Measurements from ENCODE around the gene CMTM5.
"Not testable (repeated sequence)": the region's sequence is repeated elsewhere in the genome, so short reads cannot be mapped to it uniquely, and the experiment has no call there.

CMTM5 gene

DNA sequence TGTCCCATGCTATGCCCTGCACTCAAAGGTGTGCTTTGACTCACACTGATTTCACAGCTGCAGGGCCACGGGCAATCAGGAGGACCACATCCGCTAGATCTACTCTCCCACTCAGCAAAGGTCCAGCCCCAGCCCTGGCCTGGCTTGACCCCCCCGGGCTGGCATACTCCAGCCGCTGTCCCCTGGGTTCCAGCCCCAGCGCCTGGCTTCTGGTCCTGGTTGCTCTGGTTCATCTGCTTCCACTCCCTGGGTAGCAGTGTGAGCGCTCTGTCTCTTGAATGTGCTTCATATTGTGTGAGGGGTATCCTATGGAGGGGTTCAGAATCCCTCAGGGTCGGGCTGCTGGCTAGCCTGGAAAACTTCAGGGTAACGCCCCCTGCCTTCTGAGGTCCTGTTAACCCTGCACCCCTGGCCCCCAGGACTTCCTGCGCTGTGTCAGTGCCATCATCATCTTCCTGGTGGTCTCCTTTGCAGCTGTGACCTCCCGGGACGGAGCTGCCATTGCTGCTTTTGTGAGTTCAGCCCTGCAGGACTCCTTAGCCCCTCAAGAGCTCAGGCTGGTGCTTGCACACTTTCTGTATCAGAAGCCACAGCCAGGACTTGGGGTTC, 1.9 kb downstream of the CMTM5 start:
- DNase-seq (ENCODE audit: low read depth in 4 of 4, low spot score in 1 of 4) = no peak

DNA sequence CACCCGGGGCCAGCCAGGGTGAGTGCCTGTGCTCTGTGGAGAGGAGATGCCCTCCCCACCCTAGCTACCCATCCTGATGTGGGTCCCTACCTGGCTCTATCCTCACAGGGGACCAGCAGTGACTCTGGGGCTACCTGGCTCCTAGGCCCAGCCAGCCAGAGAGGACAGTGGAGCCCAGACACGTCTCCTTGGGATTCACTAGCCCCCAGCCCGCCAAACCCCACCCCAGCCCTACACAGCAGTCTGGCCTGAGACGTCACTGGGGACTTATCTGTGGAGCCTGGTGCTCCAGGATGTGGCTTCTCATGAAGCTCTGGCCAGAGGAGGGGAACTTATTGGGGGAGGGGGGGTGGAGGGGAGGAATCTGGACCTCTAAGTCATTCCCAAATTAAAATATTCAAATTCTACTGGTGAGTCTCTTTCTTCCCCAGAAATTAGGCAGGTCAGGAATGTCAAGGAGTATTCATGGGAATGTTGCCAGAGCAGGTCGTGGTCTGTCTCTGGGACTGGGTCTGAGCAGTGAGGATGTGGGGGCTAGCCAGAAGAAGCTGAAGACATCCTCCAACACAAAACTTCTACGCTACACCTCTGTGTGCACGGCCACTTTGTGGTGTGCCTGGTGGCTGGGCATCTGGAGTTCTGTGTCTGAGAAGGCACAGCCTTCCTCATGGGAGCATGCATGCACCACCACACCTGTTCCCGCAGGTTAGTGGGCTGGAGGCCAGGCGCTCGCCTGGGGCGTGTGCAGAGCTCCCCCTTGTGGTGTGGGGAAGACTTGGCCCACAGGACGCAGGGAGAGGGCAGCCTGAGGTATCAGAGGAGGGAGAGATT, 2.7 kb downstream of the CMTM5 start:
- peak; percentile 38 to 54 (median 42) for DNase-seq (ENCODE audit: low read depth in 4 of 4, low spot score in 1 of 4)

DNA sequence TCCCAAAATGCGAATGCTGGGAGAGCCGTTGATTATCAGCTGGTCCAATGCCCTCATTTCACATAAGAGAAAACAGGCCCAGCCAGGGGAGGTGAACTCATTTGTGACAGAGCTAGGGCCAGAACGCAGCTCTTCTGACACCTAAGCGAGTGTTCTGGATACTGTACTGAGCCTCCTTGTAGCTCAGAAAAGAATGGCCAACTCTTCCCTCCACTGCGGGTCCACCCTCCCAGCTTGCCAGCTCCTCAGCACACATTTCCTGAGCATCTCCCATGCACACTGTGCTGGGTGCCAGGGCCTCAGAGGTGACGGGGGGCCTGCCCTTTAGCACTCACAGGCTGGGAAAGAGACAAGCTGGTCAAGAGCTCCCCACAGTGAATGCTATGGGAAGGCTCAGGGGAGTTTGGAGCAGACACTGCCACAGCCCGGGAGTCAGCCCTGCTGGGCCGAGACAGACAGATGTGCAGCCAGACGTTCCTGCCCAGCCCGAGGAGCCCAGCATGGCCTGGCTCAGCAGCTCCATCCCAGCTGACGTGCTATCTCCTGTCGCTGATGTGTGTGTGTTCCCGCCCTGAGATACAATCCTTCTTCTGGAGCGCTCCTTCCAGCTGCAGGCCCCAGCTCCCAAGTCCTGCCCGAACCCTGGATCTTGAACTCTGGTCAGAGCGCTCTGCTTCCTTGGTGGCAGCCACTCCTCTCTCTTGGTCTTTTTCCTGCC, 3.5 kb downstream of the CMTM5 start:
- no peak for DNase-seq (ENCODE audit: low read depth in 4 of 4, low spot score in 1 of 4)

- DNase-seq (ENCODE audit: low read depth in 4 of 4, low spot score in 1 of 4) = no peak
Observed at GRCh38 chr14:23380976-23381375, 4.1 kb downstream of the CMTM5 start.

DNA sequence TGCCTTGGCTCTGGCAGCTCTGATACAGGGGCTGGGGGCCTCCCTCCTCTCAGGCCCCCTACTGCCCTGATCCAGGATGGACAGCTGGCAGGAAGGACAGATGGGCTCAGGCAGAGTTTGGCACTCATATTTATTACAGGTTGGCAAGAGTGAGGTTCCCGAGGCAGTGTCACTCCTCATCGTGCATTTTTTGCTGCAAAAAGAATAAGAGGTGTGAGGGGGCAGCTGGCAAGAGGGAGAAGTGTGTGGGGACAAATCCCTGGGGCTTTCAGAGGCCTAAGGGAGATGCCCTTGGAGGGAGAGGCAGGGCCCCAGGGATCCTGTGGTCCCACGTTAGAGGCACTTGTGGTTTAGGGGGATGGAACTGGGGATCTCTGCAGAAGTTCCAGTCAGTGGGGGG, 5.0 kb downstream of the CMTM5 start:
- DNase-seq (ENCODE audit: low read depth in 4 of 4, low spot score in 1 of 4) = no peak

GRCh38 chr14:23382276-23382675, 5.4 kb downstream of the CMTM5 start:
- no peak for DNase-seq (ENCODE audit: low read depth in 4 of 4, low spot score in 1 of 4)

- no peak for DNase-seq (ENCODE audit: low read depth in 4 of 4, low spot score in 1 of 4)
Observed at GRCh38 chr14:23382731-23383440, 6.0 kb downstream of the CMTM5 start.

GRCh38 chr14:23384364-23385080, 7.7 kb downstream of the CMTM5 start:
- no peak for DNase-seq (ENCODE audit: low read depth in 4 of 4, low spot score in 1 of 4)

GRCh38 chr14:23385244-23385641, 8.4 kb downstream of the CMTM5 start:
- no peak for DNase-seq (ENCODE audit: low read depth in 4 of 4, low spot score in 1 of 4)

- no peak for DNase-seq (ENCODE audit: low read depth in 4 of 4, low spot score in 1 of 4)
Observed at GRCh38 chr14:23385642-23386265, 8.9 kb downstream of the CMTM5 start.

DNA sequence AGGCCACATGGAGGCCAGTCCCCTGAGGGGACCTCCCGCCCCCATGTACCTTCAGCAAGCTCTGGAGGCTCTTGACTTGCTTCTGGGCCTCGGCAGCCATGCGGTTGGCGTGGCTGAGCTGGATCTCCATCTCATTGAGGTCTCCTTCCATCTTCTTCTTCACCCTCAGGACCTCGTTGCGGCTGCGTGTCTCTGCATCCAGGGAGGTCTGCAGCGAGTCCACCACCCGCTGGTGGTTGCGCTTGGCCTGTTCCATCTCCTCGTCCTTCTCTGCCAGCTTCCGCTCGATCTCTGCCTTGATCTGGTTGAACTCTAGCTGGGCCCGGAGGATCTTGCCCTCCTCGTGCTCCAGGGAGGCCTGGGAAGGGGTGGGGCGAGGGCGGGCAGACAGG, 9.4 kb downstream of the CMTM5 start:
- not testable (repeated sequence) for DNase-seq (ENCODE audit: low read depth in 4 of 4, low spot score in 1 of 4)

DNA sequence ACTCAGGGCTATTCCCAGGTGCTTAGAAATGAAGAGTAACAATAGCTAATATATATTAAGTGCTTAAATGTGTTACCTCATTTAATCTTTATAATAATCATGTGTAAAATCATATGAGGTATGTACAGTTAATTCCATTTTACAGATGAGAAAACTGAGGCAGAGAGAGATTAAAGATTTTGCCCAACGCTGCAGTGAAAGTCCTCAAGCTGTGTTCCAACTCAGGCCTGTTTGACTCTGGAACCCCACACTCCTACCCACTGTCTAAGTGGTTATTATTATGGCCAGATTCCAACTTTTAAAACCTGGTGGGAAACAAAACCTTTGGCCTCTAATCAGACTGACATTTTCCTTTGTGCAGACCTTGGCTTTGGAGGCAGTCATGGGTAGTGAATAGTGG, 10.2 kb downstream of the CMTM5 start:
- DNase-seq (ENCODE audit: low read depth in 4 of 4, low spot score in 1 of 4) = no peak

GRCh38 chr14:23387916-23388882, 11.4 kb downstream of the CMTM5 start:
- DNase-seq (ENCODE audit: low read depth in 4 of 4, low spot score in 1 of 4) = no peak

DNA sequence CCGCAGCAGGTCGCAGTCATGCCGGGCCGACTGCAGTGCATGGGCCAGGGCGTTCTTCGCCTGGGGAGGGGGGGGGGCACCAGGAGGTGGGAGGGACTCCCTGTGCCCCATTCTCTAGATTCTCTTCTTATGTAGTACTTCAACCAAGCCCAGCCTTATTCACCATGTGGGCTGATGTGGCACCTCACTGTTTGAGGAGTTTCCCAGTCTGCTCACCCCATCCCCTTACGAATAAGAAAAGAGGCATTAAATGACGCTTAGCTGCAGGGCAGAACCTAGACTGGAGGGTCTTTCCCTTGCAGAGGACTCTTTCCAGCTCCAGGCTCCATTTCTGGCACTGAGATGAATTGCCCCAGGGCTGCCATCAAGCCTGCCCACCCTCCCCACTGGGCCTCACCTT, 12.2 kb downstream of the CMTM5 start:
- DNase-seq (ENCODE audit: low read depth in 4 of 4, low spot score in 1 of 4) = no peak

- no peak for DNase-seq (ENCODE audit: low read depth in 4 of 4, low spot score in 1 of 4)
Observed at GRCh38 chr14:23389396-23389795, 12.6 kb downstream of the CMTM5 start.

- not testable (repeated sequence) for DNase-seq (ENCODE audit: low read depth in 4 of 4, low spot score in 1 of 4)
Observed at GRCh38 chr14:23389871-23390270, 13.0 kb downstream of the CMTM5 start.

DNA sequence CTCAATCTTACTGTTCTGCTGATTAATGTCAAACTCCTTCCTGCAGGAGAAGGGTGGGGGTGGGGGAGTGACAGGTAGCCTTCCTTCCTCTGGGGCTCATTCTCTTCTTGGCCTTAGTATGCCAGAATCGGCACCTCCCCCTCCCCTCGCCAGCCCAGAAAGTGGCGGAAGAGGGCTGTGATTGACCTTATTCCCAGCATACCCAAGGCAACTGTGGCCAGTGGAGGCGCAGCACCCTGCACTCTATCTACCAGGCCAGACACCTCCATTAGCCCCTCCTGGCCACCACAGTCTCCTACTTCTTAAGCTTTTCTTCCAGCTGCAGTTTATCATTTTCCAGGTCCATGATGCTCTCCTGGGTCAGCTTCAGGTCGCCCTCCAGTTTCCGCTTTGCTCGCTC, 15.8 kb downstream of the CMTM5 start:
- no peak for DNase-seq (ENCODE audit: low read depth in 4 of 4, low spot score in 1 of 4)

- DNase-seq (ENCODE audit: low read depth in 4 of 4, low spot score in 1 of 4) = no peak
Observed at GRCh38 chr14:23396126-23396525, 19.3 kb downstream of the CMTM5 start.

DNA sequence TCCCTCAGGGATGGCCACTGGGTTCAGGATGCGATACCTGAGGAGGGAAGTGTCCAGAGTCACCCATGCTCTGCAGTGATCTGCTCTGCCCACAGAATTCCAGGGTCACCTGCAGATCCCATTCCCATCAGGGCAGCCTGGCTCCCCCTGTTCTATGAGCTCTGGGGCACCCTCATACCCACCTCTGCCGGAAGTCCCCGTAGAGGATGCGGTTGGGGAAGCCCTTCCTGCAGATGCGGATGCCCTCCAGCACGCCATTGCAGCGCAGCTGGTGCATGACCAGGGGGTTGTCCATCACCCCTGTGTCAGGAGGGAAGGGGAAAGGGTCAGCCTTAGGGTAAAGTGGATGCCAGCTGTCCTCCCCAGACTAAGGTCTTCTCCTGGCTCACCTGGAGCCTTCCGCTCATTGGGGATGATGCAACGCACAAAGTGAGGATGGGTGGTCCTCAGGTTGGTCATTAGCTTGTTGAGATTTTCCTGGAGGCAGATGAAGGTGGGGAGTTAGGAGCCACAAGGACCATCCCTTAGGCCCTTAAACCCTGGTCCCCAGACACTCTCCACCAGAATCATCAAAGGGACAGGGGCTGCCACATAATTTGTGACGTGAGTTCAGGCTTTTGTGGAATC, 20.0 kb downstream of the CMTM5 start:
- DNase-seq (ENCODE audit: low read depth in 4 of 4, low spot score in 1 of 4) = no peak

Data from stimulated activated CD4-positive, alpha-beta T cell treated with anti-CD3 and anti-CD28 coated beads, Interleukin-1b, Interleukin-23, amount 100 ng/mL, for 24 hours (primary cell).